Heart left ventricle (tissue), 13 donors: ENCODE data around the gene GDPD3.

Experiments used
- POLR2A ChIP-seq, 2 donors: fragments of 450-650 bp; IDR thresholded peaks; one replicate each; pipeline ENCODE4 v1.6.1; 2017; ENCODE audit warnings: antibody characterized with exemption in 2 of 2, mild to moderate bottlenecking in 2 of 2, moderate library complexity in 2 of 2
- TF ChIP-seq, protein P1 (sequence below), 12 donors: fragments of 200-600 bp; sonication (generic) in 4 of 12; IDR thresholded peaks; one replicate each; pipeline versions ENCODE4 v1.5.0 to v1.8.0; 2018 to 2022; ENCODE audit warnings: antibody characterized with exemption in 12 of 12, mild to moderate bottlenecking in 5 of 12
- donor health status: ischemic (EF 13 %, LVEDD 7.1; RV severe dilation, severe dysfunction).
- donor health status: DM: no; HTN: yes; CAD: no.
- donor health status: DM: no; HTN: no; CAD: no.
- donor health status: ischemic (EF 25% LVEDD 6.9; RV normal size, moderate dysfunction).
- donor health status: ischemic (EF 25% LVEDD 5.7; RV mildly dilated, moderate dysfunction).
- donor health status: ischemic (EF 35%, LVEDD 5.7; RV mildly dilated, moderate dysfunction).
- donor health status: nonischemic (EF 11% LVEDD 7.7; RV severe dilation, severe dysfunction).
- donor health status: DM: yes; HTN: yes; CAD: no.
- donor health status: PGD.
- donor health status: ischemic (EF 29% LVEDD 5.4; RV normal size, mild dysfunction).
- donor health status: nonischemic (EF 23%, LVEDD 6.1; RV moderate dilation, normal function).

DNA sequence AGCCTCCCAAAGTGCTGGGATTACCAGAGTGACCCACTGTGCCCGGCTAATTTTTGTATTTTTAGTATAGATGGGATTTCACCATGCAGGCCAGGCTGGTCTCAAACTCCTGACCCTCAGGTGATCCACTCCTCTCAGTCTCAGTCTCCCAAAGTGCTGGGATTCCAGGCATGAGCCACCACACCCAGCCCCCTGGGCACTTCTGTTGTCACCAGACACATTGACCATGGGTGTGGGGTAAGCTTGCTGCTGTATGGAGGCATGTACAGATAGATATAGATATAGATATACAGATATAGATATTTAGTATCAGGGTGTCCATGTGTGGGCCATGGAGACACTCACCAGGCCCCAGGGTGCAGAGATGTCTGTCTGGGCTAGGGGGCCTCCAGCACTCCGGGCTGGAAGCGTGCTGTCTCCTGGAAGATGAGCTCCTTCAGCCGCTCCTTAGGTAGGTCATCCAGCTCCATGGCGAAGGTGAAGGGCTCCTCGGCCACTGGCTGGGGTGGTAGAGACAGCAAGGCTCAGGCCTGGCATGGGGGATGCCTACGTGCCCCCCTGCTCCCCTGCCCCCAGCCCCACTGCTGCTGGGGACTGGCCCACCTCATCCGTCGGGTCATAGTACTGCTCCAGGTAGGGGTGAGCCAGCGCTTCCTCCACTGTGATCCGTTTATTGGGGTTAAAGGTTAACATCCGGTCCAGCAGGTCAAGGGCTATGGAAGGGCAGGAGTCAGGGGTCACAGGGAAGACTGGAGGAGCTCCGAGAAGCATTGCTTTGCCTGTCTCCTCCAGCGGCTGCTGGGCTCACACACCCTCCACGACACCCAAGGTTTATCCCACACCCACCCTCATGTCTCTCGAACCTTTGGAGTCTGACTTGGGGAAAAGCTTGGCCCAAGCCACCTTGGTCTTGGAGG lies 3.2 kb upstream of the GDPD3 start:
- TF ChIP-seq POLR2A (IDR thresholded peaks at IDR 0.05): no peak
- TF ChIP-seq, protein P1, sequence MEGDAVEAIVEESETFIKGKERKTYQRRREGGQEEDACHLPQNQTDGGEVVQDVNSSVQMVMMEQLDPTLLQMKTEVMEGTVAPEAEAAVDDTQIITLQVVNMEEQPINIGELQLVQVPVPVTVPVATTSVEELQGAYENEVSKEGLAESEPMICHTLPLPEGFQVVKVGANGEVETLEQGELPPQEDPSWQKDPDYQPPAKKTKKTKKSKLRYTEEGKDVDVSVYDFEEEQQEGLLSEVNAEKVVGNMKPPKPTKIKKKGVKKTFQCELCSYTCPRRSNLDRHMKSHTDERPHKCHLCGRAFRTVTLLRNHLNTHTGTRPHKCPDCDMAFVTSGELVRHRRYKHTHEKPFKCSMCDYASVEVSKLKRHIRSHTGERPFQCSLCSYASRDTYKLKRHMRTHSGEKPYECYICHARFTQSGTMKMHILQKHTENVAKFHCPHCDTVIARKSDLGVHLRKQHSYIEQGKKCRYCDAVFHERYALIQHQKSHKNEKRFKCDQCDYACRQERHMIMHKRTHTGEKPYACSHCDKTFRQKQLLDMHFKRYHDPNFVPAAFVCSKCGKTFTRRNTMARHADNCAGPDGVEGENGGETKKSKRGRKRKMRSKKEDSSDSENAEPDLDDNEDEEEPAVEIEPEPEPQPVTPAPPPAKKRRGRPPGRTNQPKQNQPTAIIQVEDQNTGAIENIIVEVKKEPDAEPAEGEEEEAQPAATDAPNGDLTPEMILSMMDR (IDR thresholded peaks at IDR 0.05): no peak
